GM12864 (cell line): ENCODE data around the gene BOD1L1.
"Not testable (repeated sequence)": the region's sequence is repeated elsewhere in the genome, so short reads cannot be mapped to it uniquely, and the experiment has no call there.

Experiments
- DNase-seq: peaks from one replicate; pipeline ENCODE4 v3.0.0-alpha.2; 2011; ENCODE audit warnings: low read depth
- H3K4me3 ChIP-seq: 2 replicates; pipeline ENCODE4 v1.5.1; 2011; ENCODE audit warnings: mild to moderate bottlenecking, low read depth, low read length, control low read depth
- CTCF ChIP-seq: IDR thresholded peaks from 2 replicates; pipeline ENCODE4 v1.5.1; 2011; ENCODE audit warnings: low read depth, mild to moderate bottlenecking, moderate library complexity, low read length, control low read depth, inconsistent platforms; ENCODE audit errors: missing control alignments

Gene BOD1L1

GRCh38 chr4:13561673-13562072 is 65.9 kb downstream of the BOD1L1 start:
- no peak overlapping the region for H3K4me3 ChIP-seq
- TF ChIP-seq CTCF = no peak
- DNase-seq = no peak

GRCh38 chr4:13560111-13560510 is 67.4 kb downstream of the BOD1L1 start:
- not testable (repeated sequence) for DNase-seq, H3K4me3 ChIP-seq

- H3K4me3 ChIP-seq = no peak overlapping the region
- no peak for DNase-seq
- TF ChIP-seq CTCF = no peak
Measured at GRCh38 chr4:13559413-13559812, 68.1 kb downstream of the BOD1L1 start.

GRCh38 chr4:13558881-13559280 is 68.6 kb downstream of the BOD1L1 start:
- no peak for TF ChIP-seq CTCF
- DNase-seq = no peak
- H3K4me3 ChIP-seq = no peak overlapping the region

GRCh38 chr4:13555325-13555724 is 72.2 kb downstream of the BOD1L1 start:
- TF ChIP-seq CTCF = no peak
- H3K4me3 ChIP-seq = no peak overlapping the region
- no peak for DNase-seq

GRCh38 chr4:13553081-13553480 is 74.4 kb downstream of the BOD1L1 start:
- no peak overlapping the region for H3K4me3 ChIP-seq
- no peak for TF ChIP-seq CTCF
- DNase-seq = no peak

- peak; percentile 84 for TF ChIP-seq CTCF
- peak; percentile 67 for DNase-seq
Measured at GRCh38 chr4:13548984-13549546, 78.5 kb downstream of the BOD1L1 start.

More at GRCh38 chr4:13548984-13549546, 78.5 kb downstream of the BOD1L1 start:
- peak overlapping the region; percentile 62 for H3K4me3 ChIP-seq
